ENCODE data around the gene INTS6.

The INTS6 gene

GRCh38 chr13:51359352-51359751 is 93.5 kb downstream of the INTS6 start:
- no peak overlapping the region for H3K4me3 ChIP-seq (ENCODE audit: low read depth, low read length)
- no peak overlapping the region for H3K27ac ChIP-seq
- no peaks in the 10 kb centered on the region for H3K27me3 ChIP-seq (replicated peaks)
- H3K36me3 ChIP-seq (replicated peaks): no peaks in the 10 kb centered on the region
- DNase-seq: no peak
- TF ChIP-seq, protein P1, sequence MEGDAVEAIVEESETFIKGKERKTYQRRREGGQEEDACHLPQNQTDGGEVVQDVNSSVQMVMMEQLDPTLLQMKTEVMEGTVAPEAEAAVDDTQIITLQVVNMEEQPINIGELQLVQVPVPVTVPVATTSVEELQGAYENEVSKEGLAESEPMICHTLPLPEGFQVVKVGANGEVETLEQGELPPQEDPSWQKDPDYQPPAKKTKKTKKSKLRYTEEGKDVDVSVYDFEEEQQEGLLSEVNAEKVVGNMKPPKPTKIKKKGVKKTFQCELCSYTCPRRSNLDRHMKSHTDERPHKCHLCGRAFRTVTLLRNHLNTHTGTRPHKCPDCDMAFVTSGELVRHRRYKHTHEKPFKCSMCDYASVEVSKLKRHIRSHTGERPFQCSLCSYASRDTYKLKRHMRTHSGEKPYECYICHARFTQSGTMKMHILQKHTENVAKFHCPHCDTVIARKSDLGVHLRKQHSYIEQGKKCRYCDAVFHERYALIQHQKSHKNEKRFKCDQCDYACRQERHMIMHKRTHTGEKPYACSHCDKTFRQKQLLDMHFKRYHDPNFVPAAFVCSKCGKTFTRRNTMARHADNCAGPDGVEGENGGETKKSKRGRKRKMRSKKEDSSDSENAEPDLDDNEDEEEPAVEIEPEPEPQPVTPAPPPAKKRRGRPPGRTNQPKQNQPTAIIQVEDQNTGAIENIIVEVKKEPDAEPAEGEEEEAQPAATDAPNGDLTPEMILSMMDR (IDR thresholded peaks at IDR 0.05; ENCODE audit: low read depth, low read length, missing control alignments): no peak
- in situ Hi-C loops (cut with HindIII; ENCODE audit: low pct_ligation_motif_present, low sequenced_read_pairs): no loop called here

DNA sequence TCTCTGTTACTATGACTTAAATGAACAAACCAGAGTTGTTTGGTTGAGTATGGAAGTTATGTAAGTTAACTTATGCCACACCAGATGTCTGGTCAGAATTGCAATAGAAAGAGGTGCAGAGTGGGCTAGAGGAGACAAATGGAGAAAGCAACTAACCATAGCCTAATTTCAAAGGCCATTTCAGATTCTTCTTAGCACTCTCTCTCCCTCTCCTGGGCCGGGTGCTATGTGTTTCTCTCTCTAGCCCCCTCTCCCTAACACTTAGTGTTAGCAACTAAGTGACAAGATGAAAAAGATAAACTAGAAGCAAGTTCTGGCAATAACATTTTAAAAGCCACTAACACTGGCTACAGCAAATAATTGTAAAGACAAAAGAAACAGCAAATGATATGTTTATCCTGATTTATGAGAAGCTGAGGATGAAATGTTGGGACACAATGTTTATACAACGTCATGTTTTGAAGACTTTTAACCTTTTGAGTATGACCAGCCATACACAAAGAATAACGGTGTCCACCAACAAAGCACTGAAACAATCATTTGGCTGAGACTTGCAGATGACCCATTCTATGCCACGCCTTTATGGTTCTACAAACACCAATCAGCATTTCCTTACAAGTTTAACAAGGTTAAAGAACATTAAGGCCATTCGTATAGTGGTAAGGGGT is 94.8 kb downstream of the INTS6 start:
- TF ChIP-seq, protein P1 (IDR thresholded peaks at IDR 0.05; ENCODE audit: low read depth, low read length, missing control alignments): no peak
- Histone ChIP-seq H3K4me3 (ENCODE audit: low read depth, low read length) (no peak overlapping the region), H3K27me3 (replicated peaks) (no peaks in the 10 kb centered on the region), H3K27ac (no peak overlapping the region), H3K36me3 (replicated peaks) (no peaks in the 10 kb centered on the region)
- no peak for DNase-seq
- in situ Hi-C loops (cut with HindIII; ENCODE audit: low pct_ligation_motif_present, low sequenced_read_pairs): no loop called here

DNA sequence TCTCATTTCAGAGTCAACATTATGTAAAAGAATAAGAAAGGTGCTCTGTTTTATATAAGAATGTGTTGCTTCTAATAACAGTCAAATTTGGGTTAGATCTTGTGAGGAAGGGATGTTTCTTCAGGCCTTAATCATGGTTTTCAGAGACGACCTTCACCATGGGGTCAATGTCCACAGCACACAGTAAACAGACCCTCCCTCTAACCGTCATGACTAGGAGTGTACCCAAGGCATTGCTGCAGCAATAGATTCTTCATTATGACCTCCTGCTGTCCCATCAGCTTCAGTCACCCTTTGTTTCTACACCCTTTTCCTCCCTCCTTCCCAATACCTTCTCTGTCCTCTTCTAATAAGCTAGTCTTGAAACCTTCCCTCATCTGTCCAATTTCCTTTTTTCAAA is 97.6 kb downstream of the INTS6 start:
- Histone ChIP-seq H3K36me3 (replicated peaks) (no peaks in the 10 kb centered on the region), H3K27ac (no peak overlapping the region), H3K4me3 (ENCODE audit: low read depth, low read length) (no peak overlapping the region), H3K27me3 (replicated peaks) (no peaks in the 10 kb centered on the region)
- TF ChIP-seq, protein P1 (IDR thresholded peaks at IDR 0.05; ENCODE audit: low read depth, low read length, missing control alignments): no peak
- DNase-seq: no peak
- in situ Hi-C loops (cut with HindIII; ENCODE audit: low pct_ligation_motif_present, low sequenced_read_pairs): no loop called here

GRCh38 chr13:51349016-51349415 is 103.8 kb downstream of the INTS6 start:
- Histone ChIP-seq H3K36me3 (replicated peaks) (no peaks in the 10 kb centered on the region), H3K4me3 (ENCODE audit: low read depth, low read length) (no peak overlapping the region), H3K27me3 (replicated peaks) (no peaks in the 10 kb centered on the region), H3K27ac (no peak overlapping the region)
- TF ChIP-seq, protein P1 (IDR thresholded peaks at IDR 0.05; ENCODE audit: low read depth, low read length, missing control alignments): no peak
- in situ Hi-C loops (cut with HindIII; ENCODE audit: low pct_ligation_motif_present, low sequenced_read_pairs): no loop called here
- no peak for DNase-seq

DNA sequence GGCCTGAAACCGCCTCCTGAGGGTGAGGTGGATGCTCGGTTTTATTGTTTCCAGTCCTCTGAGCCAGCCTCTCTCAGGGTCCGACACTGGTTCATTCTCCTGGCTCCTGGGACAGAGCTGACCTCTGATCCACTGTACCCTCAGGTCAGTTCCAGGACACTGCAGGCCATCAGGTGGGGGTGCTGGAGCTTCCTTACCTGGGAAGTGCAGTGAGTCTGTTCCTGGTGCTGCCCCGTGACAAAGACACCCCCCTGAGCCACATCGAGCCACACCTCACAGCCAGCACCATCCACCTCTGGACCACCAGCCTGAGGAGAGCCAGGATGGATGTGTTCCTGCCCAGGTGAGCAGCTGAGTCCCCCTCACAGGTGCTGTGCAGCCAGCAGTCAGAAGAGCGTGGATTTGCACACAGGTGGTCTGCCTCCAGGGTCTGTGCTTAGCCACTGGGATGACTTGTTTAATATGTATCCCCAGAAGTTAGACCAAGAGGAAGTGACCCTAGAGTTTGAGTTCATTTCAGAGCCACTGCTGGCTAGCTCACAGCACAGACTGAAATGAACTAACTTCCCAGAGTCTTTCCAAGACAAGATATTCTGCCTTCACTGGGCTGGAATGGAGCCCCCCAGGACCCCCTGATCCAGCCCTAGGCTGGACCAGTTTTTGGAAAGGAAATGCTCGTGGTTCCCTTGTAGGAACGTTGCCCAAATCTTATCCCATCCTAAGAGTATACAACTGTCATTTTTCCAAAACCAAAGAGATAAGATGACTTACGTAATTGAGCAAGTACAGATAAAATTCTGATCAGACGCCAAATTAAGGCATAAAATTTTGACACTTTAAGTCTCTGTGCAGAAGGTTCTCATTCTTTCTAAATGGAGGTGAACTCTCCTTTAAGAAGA is 104.5 kb downstream of the INTS6 start:
- Histone ChIP-seq H3K4me3 (ENCODE audit: low read depth, low read length) (no peak overlapping the region), H3K27ac (no peak overlapping the region), H3K27me3 (replicated peaks) (no peaks in the 10 kb centered on the region), H3K36me3 (replicated peaks) (no peaks in the 10 kb centered on the region)
- TF ChIP-seq, protein P1 (IDR thresholded peaks at IDR 0.05; ENCODE audit: low read depth, low read length, missing control alignments): no peak
- DNase-seq: no peak
- in situ Hi-C loops (cut with HindIII; ENCODE audit: low pct_ligation_motif_present, low sequenced_read_pairs): no loop called here

Data from brain microvascular endothelial cell (primary cell).